SJSA1 (cell line): Measurements from ENCODE around the gene ZCCHC10. TPM values are rescaled to one million over a fixed set of nuclear protein-coding genes. Genes with fewer than 3 reads are reported as not detected.
A peak's percentile ranks its signal among the peaks of the same experiment; 100 is the strongest.

ENCODE experiments used
- DNase-seq, 2 experiments: peaks; one replicate each; pipeline ENCODE4 v3.0.0-alpha.2; 2015 to 2020; ENCODE audit warnings: low spot score in 2 of 2, low read depth in 1 of 2
- H3K27ac ChIP-seq: fragments of 250-450 bp; sonication (Bioruptor Pico); 2 replicates; pipeline ENCODE4 v1.5.1; 2020; ENCODE audit warnings: mild to moderate bottlenecking, moderate library complexity
- H3K27me3 ChIP-seq: fragments of 250-450 bp; sonication (Bioruptor Pico); replicated peaks from 2 replicates; pipeline ENCODE4 v1.5.1; 2020; ENCODE audit warnings: mild to moderate bottlenecking, moderate library complexity
- H3K36me3 ChIP-seq: fragments of 250-450 bp; sonication (Bioruptor Pico); 2 replicates; pipeline ENCODE4 v1.5.1; 2020; ENCODE audit warnings: mild to moderate bottlenecking
- H3K4me1 ChIP-seq: fragments of 250-450 bp; sonication (Bioruptor Pico); replicated peaks from 2 replicates; pipeline ENCODE4 v1.6.1; 2021; ENCODE audit warnings: mild to moderate bottlenecking
- H3K4me3 ChIP-seq: fragments of 250-450 bp; sonication (Bioruptor Pico); 2 replicates; pipeline ENCODE4 v1.5.1; 2020; ENCODE audit warnings: mild to moderate bottlenecking
- H3K9me3 ChIP-seq: fragments of 250-450 bp; sonication (Bioruptor Pico); replicated peaks from 2 replicates; pipeline ENCODE4 v1.5.1; 2020; ENCODE audit warnings: mild to moderate bottlenecking
- total RNA-seq: library from RNA; depleted of rRNA; stranded (reverse); fragments of >200 nt; shearing (Covaris generic); gene quantifications from 2 replicates; pipeline ENCODE4 v1.2.3, GENCODE V29; 2014; rRNA removed

ZCCHC10 gene
- 53.7 and 66.4 TPM in 2 replicates for total RNA-seq

DNA sequence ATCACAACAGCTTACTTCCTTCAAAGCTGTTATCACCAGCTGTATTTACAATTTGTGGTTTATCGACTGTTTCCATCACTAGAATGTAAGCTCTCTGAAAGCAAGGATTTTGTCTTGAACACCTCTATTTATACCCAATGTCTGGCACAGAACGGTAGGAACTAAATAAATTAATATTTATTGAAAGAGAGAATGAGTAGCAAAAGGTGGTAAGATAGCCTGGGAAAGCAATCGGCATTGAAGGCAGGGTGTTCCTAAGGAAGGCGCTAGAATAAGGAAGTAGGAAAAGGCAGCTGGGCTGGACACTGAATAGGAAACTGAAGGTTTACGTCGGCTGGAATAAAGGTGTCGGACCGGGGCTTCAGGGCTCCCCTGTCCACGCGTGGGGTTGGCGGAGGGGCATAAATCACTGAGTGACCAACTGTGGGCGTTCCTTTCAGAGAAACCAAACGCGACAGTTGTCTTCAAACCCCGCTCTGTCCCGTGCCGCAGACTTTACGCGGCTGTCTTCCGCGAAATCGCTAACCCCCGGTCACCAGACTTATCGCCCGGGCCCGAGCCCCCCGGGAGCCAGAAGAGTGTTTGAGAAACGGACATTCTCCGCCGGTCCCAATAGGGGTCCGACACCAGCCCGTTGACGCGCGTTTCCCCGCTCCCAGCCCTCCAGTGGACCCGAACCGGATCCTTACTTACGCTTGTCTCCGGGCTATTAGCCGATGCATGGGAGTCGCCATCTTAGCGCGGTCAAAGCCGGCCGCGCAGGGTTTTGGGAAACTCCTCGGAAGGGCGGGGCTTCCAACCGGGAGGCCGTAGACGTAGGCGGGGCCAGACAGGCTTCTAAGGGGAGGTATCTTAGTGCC lies at the start of gene ZCCHC10:
TSS of gene ZCCHC10 (minus strand) at position 746 of the 860 bp plus-strand sequence. CDS start at position 734, 12 bp downstream.
- Histone ChIP-seq H3K4me3 (peak within 1 kb of the TSS; percentile 77), H3K4me1 (peaks cover 11% of the 10 kb centered on the region; the same call in 1 of the 2 replicates), H3K36me3 (peaks cover 31% of the 10 kb centered on the region), H3K27me3 (no peaks in the 10 kb centered on the region), H3K27ac (peak within 1 kb of the TSS; percentile 81), H3K9me3 (no peaks in the 10 kb centered on the region)
- DNase-seq, result peak; percentile 94 to 97

DNA sequence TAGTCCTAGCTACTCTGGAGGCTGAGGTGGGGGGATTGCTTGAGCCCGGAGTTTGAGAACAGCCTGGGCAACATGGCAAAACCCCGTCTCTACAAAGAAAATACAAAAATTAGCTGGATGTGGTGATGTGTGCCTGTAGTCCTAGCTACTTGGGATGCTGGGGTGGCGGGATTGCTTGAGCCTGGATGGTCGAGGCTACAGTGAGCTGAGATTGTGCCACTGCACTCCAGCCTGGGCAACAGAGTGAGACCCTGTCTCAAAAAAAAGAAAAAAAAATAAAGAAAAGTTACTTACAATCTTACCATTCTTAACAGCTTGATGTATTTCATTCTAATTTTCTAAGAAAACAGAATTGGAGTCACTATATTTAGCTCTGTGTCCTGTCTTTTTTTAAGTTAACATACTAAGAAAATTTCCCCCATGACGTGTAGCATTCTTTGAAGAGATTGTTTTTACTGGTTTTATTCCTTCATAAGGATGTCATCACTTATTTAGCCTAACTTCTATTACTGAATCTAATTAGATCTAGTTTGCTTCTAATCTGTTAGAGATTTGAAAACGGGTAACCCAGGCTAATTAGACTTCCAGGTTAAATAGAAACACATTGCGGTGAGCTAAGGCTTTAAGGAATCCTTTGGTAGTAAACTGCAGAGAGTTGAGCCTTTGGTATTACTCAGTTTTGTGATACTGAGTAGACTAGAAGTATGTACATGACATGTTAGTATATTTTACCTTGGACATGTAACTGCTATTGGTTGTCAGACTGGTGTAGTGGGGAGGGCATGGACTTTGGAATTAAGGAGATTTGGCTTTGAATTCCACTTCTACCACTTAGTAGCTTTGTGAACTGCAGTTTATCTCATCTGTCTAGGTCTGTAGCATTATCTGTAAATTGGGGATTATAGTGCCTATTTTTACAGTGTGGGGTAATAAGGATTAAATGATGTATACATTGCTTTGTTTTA lies 49.5 kb upstream of the ZCCHC10 start:
- H3K4me3 ChIP-seq, result no peak overlapping the region
- H3K4me1 ChIP-seq, result no peaks in the 10 kb centered on the region
- H3K9me3 ChIP-seq, result no peaks in the 10 kb centered on the region
- H3K27me3 ChIP-seq, result no peaks in the 10 kb centered on the region
- H3K36me3 ChIP-seq, result peaks cover 80% of the 10 kb centered on the region
- H3K27ac ChIP-seq, result no peak overlapping the region
- no peak for DNase-seq

GRCh38 chr5:133072021-133072420 lies 45.7 kb upstream of the ZCCHC10 start:
- peaks cover 96% of the 10 kb centered on the region for H3K36me3 ChIP-seq
- no peak overlapping the region for H3K4me3 ChIP-seq
- no peak overlapping the region for H3K27ac ChIP-seq
- H3K27me3 ChIP-seq, result no peaks in the 10 kb centered on the region
- DNase-seq, result no peak
- H3K9me3 ChIP-seq, result no peaks in the 10 kb centered on the region
- no peaks in the 10 kb centered on the region for H3K4me1 ChIP-seq

- no peak for DNase-seq
- peaks cover 77% of the 10 kb centered on the region for H3K36me3 ChIP-seq
These were observed 39.7 kb upstream of the ZCCHC10 start for GRCh38 chr5:133066045-133066444.

GRCh38 chr5:133065471-133065870 lies 39.1 kb upstream of the ZCCHC10 start:
- DNase-seq, result no peak
- H3K4me1 ChIP-seq, result no peaks in the 10 kb centered on the region
- H3K27me3 ChIP-seq, result no peaks in the 10 kb centered on the region
- no peaks in the 10 kb centered on the region for H3K9me3 ChIP-seq
- no peak overlapping the region for H3K27ac ChIP-seq
- H3K4me3 ChIP-seq, result no peak overlapping the region
- H3K36me3 ChIP-seq, result peaks cover 71% of the 10 kb centered on the region

More at GRCh38 chr5:133066045-133066444, 39.7 kb upstream of the ZCCHC10 start:
- no peaks in the 10 kb centered on the region for H3K4me1 ChIP-seq
- no peaks in the 10 kb centered on the region for H3K27me3 ChIP-seq
- no peak overlapping the region for H3K27ac ChIP-seq
- H3K9me3 ChIP-seq, result no peaks in the 10 kb centered on the region
- no peak overlapping the region for H3K4me3 ChIP-seq

- no peaks in the 10 kb centered on the region for H3K9me3 ChIP-seq
- no peak overlapping the region for H3K27ac ChIP-seq
- no peaks in the 10 kb centered on the region for H3K4me1 ChIP-seq
- H3K4me3 ChIP-seq, result no peak overlapping the region
- DNase-seq, result no peak
- H3K36me3 ChIP-seq, result peaks cover 56% of the 10 kb centered on the region
- H3K27me3 ChIP-seq, result no peaks in the 10 kb centered on the region
These were observed 37.6 kb upstream of the ZCCHC10 start for GRCh38 chr5:133063965-133064364.

- no peak for DNase-seq
- H3K27ac ChIP-seq, result no peak overlapping the region
- H3K4me1 ChIP-seq, result no peaks in the 10 kb centered on the region
- peaks cover 44% of the 10 kb centered on the region for H3K36me3 ChIP-seq
- H3K27me3 ChIP-seq, result no peaks in the 10 kb centered on the region
- no peaks in the 10 kb centered on the region for H3K9me3 ChIP-seq
- no peak overlapping the region for H3K4me3 ChIP-seq
These were observed 35.9 kb upstream of the ZCCHC10 start for GRCh38 chr5:133062276-133062675.

- H3K27ac ChIP-seq, result no peak overlapping the region
- no peaks in the 10 kb centered on the region for H3K9me3 ChIP-seq
- peaks cover 22% of the 10 kb centered on the region for H3K36me3 ChIP-seq
- no peaks in the 10 kb centered on the region for H3K4me1 ChIP-seq
- H3K27me3 ChIP-seq, result no peaks in the 10 kb centered on the region
- no peak for DNase-seq
- H3K4me3 ChIP-seq, result no peak overlapping the region
These were observed 33.3 kb upstream of the ZCCHC10 start for GRCh38 chr5:133059621-133060020.

DNA sequence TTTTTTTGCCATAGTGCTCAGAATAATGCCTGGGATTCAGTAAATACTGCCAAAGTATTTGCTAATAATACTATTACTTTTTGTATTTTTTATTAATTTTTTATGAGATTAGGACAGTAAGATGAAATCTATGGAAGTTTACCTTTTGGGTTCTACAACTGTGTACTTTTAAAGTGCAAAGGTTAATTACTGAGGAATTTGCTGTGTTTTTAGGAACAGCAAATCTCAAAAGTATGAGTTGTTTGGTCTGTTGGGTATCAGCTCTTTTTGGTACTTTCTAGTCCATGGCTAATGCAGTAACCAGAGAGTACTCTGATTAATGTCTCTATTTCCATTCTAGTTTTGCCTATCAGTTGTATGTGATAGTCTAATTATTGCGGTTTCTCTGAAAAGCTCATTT lies 30.5 kb upstream of the ZCCHC10 start:
- Histone ChIP-seq H3K4me1 (peaks cover 6% of the 10 kb centered on the region), H3K4me3 (no peak overlapping the region), H3K9me3 (no peaks in the 10 kb centered on the region), H3K36me3 (peaks cover 31% of the 10 kb centered on the region), H3K27me3 (no peaks in the 10 kb centered on the region), H3K27ac (no peak overlapping the region)
- no peak for DNase-seq

DNA sequence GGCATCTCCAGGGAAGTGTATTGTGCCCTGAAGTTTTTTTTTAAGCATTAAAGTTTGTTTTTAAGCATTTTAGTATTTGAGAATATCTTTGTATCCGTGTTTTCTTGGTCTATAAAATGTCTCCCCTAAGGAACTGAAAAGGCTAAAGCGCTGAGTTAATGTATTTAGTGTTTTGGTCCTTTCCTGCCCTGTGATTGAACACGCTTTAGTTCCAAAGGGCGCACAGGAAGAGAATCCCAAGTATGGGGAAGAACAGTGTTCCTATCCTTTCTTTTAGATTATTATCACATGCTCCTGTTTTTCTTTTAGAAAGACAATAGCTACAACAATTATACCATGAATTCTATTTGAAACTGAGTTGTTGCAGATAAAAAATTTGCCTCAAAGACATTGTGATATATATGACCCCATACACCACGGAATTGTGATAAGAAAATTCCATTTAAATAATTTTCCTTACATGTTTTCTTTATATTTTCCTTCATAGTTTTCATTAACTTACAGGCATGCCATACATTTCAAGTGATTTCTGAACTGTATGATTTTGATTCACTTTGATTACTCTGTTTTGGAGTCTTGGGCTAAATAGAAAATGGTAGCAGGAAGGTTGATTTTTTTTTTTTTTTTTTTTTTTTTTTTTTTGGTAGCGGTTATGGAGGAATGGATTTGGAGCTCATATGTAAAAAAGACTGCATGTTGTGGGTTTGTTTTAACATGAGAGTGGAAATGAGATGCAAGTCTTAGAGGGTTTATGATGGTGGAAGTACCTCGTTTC lies 28.5 kb upstream of the ZCCHC10 start:
- DNase-seq, result no peak
- Histone ChIP-seq H3K27me3 (no peaks in the 10 kb centered on the region), H3K4me1 (peaks cover 19% of the 10 kb centered on the region), H3K27ac (no peak overlapping the region), H3K9me3 (no peaks in the 10 kb centered on the region), H3K4me3 (no peak overlapping the region), H3K36me3 (peaks cover 36% of the 10 kb centered on the region)

DNA sequence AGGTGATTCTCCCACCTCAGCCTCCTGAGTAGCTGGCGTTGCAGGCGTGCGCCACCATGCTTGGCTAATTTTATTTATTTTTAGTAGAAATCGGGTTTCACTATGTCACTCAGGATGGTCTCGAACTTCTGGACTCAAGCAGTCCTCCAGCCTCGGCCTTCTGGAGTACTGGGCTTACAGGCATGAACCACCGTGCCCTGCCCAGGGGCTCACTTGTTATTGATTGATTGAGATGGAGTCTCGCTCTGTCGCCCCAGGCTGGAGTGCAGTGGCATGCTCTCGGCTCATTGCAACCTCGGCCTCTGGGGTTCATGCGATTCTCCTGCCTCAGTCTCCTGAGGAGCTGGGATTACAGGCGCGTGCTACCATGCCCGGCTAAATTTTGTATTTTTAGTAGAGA lies 27.1 kb upstream of the ZCCHC10 start:
- Histone ChIP-seq H3K27ac (no peak overlapping the region), H3K36me3 (peaks cover 36% of the 10 kb centered on the region), H3K9me3 (no peaks in the 10 kb centered on the region), H3K27me3 (no peaks in the 10 kb centered on the region), H3K4me3 (peak overlapping the region; percentile 93), H3K4me1 (peaks cover 33% of the 10 kb centered on the region)
- DNase-seq, result no peak

- peaks cover 33% of the 10 kb centered on the region for H3K36me3 ChIP-seq
- no peaks in the 10 kb centered on the region for H3K27me3 ChIP-seq
- peak; percentile 75 to 79 for DNase-seq
- peaks cover 36% of the 10 kb centered on the region for H3K4me1 ChIP-seq
- peak overlapping the region; percentile 93 for H3K4me3 ChIP-seq
- no peaks in the 10 kb centered on the region for H3K9me3 ChIP-seq
- peak overlapping the region; percentile 94 for H3K27ac ChIP-seq
These were observed 26.2 kb upstream of the ZCCHC10 start for GRCh38 chr5:133052317-133053175.
